ELR (cell line): ENCODE measurements around the gene RALGPS2.
"Not testable (repeated sequence)": the region's sequence is repeated elsewhere in the genome, so short reads cannot be mapped to it uniquely, and the experiment has no call there.

Experiments
- DNase-seq: peaks from one replicate; pipeline ENCODE4 v3.0.0-alpha.2; 2015; ENCODE audit warnings: low read depth

Gene RALGPS2

DNA sequence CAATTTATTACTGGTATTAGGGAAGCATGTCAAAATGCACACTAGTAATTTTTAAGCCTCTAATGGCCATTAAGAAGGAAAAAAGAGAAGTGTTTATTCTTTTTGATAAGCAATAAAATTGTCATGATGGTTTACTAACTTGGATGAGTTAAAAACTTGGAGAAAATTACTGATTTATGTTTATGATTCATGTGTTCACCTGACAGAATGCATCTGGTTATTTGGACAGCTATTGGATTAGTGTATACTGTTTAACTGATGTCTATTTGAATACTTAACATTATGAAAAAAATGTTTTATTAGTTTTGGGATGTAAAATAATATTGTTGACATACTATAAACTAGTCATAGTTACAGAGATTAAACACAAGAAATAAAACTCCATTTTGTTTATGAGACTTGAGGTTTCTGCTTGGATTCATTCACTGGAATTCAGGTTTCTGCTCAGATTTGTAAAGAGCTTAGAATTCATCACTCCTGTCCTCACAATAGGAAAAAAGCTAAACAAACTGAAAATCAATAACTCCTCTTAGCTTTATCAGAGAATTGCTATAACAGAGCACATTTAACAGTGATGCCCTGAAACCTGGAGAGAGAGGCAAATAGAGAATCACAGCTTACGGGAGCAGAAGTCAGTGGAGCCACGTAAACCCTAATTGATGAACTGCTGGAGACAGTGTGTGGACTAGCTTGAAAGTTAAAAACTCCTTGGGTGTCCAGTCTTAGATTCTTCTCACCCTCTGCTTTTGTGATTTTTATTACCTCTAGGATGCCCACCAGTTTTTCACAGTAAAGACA, 56.7 kb downstream of the RALGPS2 start:
- DNase-seq: no peak

DNA sequence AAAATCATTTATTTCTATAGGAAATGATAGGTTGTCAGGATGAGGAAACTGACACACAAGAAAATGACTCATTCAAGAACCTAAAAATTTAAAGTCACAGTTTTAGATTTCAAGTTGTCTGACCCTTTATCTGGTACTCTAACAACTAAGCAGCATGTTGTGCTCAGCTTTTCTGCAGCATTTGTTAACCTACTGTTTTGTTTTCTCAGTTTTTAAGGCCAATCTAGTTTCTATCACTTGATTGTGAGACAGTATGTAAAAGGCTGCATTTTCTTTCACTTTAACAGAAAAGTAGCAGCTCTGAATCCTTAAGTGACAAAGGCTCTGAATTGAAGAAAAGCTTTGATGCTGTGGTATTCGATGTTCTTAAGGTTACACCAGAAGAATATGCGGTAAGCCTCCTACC, 59.1 kb downstream of the RALGPS2 start:
- DNase-seq: peak; percentile 11

DNA sequence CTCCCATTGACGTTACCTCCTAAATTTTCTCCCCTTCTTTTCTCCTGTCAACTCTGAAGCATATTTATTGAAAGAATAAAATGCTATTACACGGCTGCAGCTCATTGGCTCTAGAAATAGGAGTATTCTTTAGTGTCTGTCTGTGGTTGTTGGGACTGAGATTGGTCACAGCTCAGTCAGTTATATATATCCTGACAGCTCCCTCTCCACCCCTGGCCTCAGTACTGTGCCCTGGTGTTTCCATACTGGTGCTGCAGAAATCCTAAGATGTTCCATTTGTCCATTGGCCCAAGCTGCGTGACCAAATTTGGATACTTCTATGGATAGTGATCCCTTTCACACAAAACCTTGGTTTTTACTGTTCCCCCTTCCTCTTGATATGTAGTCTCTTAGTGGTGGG, 67.3 kb downstream of the RALGPS2 start:
- no peak for DNase-seq

DNA sequence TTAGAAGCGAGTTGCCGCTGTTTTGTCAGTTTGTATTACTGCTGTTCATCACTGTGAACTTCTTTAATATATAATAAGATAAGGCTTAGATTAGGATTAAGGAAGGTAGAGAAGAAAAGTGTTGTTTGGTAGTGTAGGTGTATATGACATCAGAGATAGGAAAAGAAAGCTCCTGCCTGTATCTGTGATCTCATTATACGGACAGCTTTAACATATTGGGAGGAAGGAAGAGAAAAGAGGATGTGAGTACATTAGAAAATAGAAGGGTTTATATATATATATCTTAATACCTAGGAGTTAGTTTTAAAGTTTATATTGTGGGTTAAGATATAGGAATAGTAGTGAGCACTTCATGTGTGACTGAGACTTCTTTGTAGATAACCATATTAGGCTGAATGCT, 71.0 kb downstream of the RALGPS2 start:
- no peak for DNase-seq

DNA sequence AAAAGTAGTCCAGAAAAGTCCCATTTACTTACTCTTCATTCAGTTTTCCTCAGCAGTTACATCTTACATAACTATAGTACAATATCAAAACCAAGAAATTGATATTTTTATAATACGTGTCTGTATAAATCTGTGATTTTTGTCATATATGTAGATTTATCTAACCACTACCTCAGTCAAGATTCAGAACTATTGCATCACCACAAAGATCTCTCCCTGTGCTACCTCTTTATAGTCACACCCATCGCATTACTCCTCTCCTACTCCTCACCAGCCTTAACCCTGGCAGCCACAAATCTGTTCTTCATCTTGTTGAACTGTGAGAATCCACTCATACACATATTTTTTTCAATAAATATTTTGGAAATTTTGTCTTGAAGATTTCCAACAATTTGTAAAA, 72.5 kb downstream of the RALGPS2 start:
- DNase-seq: no peak

DNA sequence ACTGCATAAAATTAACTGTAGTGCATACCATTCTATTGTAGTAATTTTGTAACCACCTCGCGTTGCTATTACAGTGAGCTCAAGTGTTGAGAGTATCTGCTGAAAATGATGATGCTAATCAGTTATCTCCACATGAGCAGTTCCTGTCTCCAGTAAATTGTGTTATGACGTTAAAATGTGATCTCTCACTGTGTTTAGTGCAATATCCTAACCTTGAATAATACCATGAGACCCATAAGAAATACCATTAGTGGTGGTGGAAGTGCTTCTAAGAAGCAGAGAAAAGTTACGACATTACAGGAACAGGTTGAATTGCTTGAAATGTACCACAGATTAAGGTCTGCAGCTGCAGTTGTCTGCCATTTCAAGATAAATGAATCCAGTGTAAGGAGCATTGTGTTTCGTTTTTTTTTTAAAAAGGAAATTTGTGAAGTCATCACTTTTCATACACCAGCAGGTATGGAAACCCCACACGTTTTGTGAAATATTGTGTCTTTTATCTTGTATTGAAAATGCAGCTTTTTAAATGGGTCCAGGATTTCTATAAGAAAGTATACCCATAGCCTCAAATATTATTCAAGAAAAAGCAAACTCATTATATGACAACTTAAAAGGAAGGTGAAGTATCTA, 73.3 kb downstream of the RALGPS2 start:
- no peak for DNase-seq

DNA sequence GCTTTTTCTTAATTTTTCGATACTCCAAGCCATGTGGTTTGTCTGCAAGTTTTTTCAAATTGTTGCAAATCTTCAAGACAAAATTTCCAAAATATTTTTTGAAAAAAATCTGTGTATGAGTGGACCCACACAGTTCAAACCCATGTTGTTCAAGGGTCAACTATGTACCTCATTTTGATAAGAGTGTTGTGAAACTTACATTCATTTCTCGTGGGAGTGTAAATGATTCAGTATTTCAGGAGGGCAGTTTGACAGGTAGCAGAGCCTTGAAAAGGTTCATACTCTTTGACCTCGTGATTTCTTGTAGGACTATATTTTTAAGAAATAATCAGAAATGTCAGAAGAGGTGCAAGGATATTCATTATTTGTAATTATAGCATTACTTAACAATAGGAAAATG, 77.8 kb downstream of the RALGPS2 start:
- DNase-seq: no peak

DNA sequence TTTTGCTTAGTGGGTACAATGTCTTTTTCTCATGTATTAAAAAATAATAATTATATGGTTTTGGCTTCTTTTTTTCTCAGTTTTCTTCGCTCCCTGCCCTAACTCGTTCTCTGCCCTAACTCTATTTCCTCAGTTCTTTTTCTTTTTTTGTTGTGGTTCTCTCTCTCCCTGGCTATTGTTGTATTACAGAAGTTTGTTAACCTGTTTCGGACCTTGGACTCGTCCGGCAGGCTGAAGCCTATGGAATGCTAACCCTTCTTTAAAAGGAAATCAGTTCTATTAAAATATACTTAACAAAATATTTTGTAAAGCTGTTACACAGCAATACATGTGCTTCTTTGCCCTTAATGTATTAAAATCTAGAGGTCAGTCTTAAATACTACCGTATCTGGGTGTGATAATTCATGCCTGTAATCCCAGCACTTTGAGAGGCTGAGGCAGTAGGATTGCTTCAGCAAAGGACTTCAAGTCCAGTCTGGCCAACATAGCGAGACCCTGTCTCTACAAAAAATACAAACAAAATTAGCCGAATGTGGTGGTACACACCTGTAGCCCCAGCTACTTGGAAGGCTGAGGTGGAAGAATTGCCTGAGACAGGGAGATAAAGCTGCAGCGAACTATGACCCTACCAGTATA, 81.7 kb downstream of the RALGPS2 start:
- DNase-seq: no peak

DNA sequence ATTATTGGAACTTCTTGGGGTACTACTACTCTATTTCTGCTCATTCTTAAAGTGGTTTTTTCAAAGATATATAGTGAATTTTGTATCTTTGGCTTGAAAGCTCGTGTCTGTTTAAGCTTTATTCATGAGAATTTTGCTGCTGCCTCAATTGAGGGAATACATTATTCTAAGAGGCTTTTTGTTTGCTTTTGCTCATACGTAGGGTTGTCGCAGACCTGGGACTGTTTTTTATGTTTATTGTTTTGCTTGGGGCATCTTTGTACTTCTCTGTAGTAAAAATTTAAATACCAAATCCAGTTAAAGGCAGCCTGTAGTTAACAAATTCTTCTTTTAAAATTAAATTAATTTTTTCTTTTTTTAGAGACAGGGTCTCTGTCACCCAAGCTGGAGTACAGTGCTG, 83.5 kb downstream of the RALGPS2 start:
- DNase-seq: no peak

DNA sequence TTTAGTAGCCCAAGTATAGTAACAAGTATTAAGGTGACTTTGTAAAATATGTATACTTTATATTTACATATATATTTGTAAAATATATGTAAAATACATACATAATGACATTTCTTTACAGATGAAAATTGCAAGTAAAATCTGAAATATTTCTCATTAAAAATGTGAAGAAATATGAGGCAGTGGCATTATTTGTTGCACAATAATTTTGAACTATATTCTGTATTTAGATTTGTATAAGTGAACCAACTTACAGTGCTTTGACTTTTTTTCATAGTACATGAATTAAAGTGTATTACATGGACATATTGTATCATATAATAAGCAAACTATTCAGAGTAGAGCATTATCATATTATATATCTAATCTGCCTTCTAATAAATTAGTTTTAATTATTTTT, 85.5 kb downstream of the RALGPS2 start:
- no peak for DNase-seq

DNA sequence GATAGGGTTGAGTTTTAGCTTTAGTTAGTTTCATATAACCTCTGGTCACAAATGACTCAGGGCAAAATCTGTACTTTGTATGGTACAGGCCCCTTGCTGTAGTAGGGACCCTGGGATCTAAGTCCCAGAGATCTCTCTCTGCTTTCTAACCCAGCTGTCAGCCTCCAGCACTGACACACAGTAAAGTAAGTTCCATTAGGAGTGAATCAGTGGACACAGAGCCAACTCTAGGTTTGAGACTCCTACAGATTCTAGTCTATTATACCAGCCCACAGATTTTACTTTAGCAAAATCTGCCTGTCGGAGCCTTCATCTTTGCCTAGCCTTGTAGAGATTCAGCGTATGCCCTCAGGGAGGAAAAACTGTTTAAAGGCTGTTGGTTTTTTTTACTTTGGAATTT, 93.4 kb downstream of the RALGPS2 start:
- DNase-seq: peak; percentile 3

DNA sequence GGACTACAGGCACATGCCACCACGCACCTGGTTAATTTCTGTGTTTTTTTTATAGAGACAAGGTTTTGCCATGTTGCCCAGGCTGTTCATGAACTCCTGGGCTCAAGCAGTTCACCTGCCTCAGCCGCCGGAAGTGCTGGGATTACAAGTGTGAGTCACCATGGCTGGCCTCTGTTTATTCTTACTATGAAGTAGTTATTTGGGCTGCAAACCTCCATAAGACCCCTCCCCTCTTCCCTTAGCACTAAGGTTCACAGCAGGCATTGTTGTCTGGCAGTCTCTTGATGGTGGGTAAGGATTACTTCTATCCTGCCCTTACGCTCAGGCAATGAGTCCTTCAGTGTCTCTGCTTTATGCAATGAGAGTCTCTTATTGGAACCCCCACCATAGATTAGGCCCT, 94.1 kb downstream of the RALGPS2 start:
- DNase-seq: no peak

DNA sequence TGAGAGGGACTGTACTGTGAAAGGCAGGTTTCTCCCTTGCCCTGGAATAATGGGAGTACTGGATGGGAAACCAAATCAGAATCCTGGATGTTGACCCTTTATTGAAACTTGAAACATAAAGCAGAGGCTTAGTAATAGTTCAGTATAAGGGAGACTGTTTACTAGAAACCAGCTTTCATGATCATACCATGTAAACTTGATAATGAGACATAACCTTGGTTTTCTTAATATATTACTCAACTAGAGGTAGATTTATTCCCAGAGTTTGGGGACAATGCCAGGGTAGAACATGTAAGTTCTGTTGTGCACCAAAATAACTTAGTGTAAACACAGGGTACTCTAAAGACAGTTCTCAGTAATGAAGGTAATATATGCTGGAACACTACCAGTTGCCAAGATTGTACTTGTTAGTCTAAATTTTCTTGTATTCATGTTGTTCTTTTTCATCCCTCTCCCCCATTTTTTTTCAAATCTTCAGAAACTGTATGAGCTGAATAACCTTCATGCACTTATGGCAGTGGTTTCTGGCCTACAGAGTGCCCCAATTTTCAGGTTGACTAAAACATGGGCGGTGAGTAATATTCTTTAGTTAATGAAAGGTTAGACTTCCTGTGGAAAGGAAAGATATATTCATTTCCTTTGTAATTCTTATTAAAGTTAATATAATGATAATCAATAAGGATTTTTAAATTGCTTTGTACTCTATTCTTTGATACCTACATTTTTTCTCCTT, 96.3 kb downstream of the RALGPS2 start:
- no peak for DNase-seq

DNA sequence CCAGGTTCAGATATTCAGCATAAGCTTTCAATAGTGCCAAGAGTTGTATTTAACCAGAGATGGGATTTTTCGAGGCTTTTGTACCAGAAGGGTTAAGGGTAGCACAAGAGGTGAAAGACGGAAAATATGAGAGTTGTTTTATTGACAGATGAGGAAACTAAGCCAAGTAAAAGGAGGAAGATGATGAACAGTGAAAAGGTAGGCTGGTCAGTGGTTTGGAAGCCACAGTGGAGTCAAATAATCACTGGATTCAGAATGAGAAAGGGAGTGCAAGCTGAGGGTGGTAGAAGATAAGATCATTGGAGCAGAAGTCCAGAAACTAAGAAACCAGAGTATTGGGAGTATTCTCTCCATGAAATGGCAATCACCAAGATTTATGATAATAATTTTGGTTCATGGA, 100.1 kb downstream of the RALGPS2 start:
- no peak for DNase-seq

DNA sequence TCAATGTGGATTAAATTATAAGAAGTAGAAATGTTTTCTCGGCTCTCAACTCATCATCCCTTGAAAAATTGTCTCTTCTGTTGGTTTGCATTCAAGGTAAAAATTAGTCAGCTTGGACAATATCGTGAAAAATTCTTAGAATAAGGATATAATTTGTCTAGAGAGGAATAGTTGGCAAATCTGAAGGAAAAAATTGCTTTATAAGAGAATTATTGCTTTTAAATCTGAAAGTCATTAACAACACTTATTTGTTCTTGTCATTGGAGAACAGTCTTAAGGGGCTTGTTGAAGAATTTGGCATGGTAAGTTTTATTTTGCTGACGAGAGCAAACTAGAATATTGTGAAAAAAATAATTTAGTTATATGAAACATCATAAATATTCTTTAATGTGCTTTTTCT, 119.4 kb downstream of the RALGPS2 start:
- no peak for DNase-seq

DNA sequence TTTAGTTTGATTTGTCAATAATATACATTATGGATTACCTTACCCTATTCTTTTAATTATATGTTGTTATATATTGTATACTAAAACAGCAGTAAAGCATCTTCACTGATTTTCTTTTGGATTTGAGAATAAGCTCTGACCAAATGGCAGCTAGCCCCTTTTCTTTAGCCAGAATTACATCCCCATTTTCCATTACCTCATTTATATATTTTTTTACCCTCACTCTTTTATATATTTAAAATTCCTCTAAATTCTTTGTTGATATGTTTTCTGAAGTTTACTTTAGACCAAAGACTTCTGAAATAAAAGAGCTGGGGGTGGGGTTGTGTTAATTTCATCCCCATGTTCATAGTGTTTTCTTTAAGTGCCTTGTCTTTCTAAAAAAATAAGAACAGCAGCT, 121.3 kb downstream of the RALGPS2 start:
- DNase-seq: no peak

DNA sequence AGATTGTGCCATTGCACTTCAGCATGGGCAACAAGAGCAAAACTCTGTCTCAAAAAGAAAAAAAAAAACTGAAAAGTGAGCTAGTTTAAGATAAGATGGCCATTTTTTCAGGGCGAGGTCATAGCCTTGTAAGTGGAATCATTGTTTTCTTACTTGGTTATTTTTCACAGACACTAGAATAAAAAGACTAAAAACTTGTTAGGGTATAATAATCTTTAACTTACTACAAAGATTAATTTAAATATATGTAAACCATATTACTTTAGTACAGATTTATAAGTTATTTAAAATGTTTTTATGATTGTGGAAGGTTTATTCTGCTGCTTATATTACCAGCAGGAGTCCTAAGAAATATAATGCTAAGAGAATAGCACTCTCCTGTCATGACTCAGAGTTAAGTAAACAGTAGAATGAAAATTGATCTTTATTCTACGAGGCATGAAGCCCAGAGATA, 122.4 kb downstream of the RALGPS2 start:
- peak; percentile 78 for DNase-seq

DNA sequence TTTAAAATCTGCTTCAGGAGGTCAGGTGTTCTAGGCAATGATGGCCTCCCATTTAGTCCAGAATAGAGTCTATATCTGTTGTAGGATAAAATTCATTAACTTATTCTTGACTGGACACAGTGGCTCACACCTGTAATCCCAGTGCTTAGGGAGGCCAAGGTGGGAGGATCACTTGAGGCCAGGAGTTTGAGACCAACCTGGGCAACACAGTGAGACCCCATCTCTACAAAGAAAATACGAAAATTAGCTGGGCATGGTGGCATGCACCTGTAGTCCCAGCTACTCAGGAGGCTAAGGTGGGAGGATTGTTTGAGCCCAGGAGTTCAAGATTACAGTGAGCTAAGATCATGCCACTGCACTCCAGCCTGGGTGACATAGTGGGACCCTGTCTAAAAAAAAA, 122.9 kb downstream of the RALGPS2 start:
- DNase-seq: not testable (repeated sequence)

DNA sequence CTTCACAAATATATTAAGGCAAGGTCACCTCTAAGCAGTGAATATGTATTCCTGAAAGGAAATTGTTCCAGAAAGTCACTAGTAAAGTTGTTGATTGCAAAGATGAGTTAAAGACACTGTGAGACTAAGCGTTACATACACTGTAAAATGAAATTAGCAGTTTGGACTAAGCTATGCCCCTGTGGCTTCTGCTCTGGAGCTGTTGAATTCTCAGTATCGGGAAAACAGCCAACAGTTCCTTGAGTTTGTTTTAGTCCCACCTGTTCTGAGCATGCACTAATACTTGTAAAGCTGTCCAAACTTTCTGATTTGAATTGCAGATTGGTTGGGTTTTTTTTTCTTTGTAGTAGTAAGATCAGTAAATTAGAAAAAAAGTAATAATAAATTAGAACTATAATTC, 124.9 kb downstream of the RALGPS2 start:
- DNase-seq: no peak

DNA sequence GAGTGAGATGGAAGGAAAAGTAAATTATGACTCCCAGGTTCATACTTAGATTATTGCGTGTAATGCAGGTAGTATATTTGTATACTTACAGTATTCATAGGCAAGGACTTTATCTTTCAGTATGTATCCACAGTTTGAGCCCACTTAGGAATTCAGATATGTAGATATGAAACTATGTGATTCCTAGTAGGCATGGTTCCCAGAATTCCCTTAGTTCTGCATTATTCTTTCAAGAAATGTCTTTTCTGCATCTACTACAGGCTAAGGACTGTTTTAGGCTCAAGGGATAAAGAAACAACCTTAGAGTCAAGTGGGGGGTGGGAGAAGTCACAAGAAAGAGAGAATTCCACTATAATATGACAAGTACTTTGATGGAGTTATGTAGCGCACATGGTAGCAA, 132.1 kb downstream of the RALGPS2 start:
- no peak for DNase-seq

DNA sequence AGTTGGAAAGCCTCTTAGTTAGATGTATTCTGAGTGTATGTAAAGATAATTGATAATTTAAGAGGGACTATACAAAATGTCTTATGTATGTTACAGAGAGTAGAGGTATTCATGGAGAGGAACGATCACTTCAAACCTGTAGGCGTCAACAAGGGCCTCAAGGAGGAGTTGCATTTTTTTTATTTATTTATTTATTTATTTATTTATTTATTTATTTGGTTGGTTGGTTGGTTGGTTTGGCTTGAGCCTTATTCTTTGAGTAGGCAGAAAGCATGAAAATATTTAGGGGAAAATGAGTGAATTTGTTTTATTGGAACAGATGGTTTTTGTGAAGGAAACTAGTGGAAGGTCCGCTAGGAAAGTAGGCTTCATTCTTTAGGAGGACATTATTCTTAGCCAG, 137.4 kb downstream of the RALGPS2 start:
- no peak for DNase-seq

DNA sequence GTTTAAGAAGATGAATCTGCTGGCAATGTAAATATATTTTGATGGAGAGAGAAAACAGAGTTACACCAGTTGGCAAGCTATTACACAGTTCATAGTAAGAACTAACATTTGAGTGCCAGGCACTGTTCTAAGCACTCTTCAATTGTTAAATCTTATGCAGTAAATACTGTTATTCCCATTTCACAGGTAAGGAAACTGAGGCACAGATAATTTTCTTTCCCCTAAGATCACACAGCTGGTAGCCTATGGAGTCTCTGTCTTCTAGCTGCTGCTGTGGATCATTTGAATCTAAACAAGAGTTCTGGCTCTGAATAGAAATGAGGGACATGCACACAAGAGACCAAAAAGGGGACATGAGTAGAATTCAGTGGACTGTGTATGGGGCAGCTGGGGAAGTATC, 137.8 kb downstream of the RALGPS2 start:
- DNase-seq: no peak

DNA sequence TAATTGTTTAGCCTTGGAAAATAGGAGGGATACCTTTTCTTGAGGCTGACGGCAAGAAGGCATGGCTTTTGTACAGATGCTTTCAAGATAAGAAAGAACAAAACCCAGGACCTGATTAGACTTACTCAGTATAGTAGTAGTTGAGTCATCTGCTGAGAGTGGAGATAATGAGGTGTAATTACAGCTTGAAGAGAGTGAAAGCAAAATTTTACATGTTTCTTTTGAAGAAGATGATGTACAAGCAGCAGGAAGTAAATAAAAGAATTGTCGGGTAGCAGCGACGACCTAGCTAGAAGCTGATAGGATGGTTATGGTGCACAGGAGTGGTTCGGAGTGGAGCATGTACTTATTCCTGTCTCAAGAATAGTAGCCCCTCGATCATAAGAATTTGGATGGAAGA, 139.3 kb downstream of the RALGPS2 start:
- DNase-seq: no peak
